Activated CD8-positive, alpha-beta T cell treated with anti-CD3 and anti-CD28 coated beads for 36 hours (primary cell): ENCODE measurements around the gene RIBC1. TPM values are rescaled to one million over a fixed set of nuclear protein-coding genes. Genes with fewer than 3 reads are reported as not detected.

ENCODE experiments used
- ATAC-seq: fragments of 200-7000 bp; cut with Tn5 transposase; one replicate; pipeline ENCODE4 v1.10.0; 2021; ENCODE audit warnings: mild to moderate bottlenecking, moderate library complexity
- CTCF ChIA-PET: fragments of 350-600 bp; sonication (Branson Sonifier 250); formaldehyde crosslinking; loops from one replicate; lab custom pipeline; 2021; ENCODE audit warnings: antibody characterized with exemption; lab: Charles Lee
- POLR2A ChIA-PET: fragments of 350-600 bp; sonication (Branson Sonifier 250); formaldehyde crosslinking; loops from one replicate; lab custom pipeline; 2021; ENCODE audit warnings: antibody characterized with exemption; lab: Charles Lee
- DNase-seq: peaks from one replicate; pipeline ENCODE4 v3.0.0-alpha.2; 2020
- H3K27ac Mint-ChIP-seq: one replicate; pipeline ENCODE4 v1.8.0; 2021; ENCODE audit warnings: mild to moderate bottlenecking, mixed read lengths
- H3K27me3 Mint-ChIP-seq: one replicate; pipeline ENCODE4 v1.8.0; 2021; ENCODE audit warnings: mixed read lengths
- H3K36me3 Mint-ChIP-seq: one replicate; pipeline ENCODE4 v1.8.0; 2021; ENCODE audit warnings: low read depth, mixed read lengths
- H3K4me1 Mint-ChIP-seq: one replicate; pipeline ENCODE4 v1.8.0; 2021; ENCODE audit warnings: low read depth, mixed read lengths
- H3K4me3 Mint-ChIP-seq: one replicate; pipeline ENCODE4 v1.8.0; 2021; ENCODE audit warnings: mild to moderate bottlenecking, moderate library complexity, mixed read lengths
- H3K9me3 Mint-ChIP-seq: one replicate; pipeline ENCODE4 v1.8.0; 2021; ENCODE audit warnings: mixed read lengths
- CTCF ChIP-seq: fragments of 200-600 bp; IDR thresholded peaks from one replicate; pipeline ENCODE4 v1.8.0; 2022; ENCODE audit warnings: antibody characterized with exemption, mild to moderate bottlenecking
- intact Hi-C: fragments of 100-400 bp; cut with micrococcal nuclease; formaldehyde crosslinking; loops from one replicate; pipeline ENCODE4 v1.10.0; 2022
- total RNA-seq, 2 experiments: library from RNA; stranded (reverse); gene quantifications; one replicate each; pipeline ENCODE4 v1.2.3, GENCODE V29; 2021

Gene RIBC1
- under 1 TPM; 0.63 to 0.72 TPM for total RNA-seq

GRCh38 chrX:53422861-53423306 lies at the start of gene RIBC1:
TSS of gene RIBC1 (plus strand) at chrX:53422873. CDS start at chrX:53426277, 3,404 bp downstream.
- ATAC-seq (no peak), DNase-seq (no peak)
- H3K9me3 Mint-ChIP-seq, result no peaks in the 10 kb centered on the region
- peak within 1 kb of the TSS; percentile 96 for H3K27ac Mint-ChIP-seq
- intact Hi-C loops, result no loop called here
- H3K36me3 Mint-ChIP-seq, result peaks cover 21% of the 10 kb centered on the region
- CTCF ChIA-PET, result interaction anchor here (1.2 to 5.1 kb wide), 6 partner anchors 10 to 110 kb away, joined by 3 to 27 read pairs (median 7); no protein-coding TSS in a partner anchor
- POLR2A ChIA-PET, result interaction anchor here (0.6 to 1.9 kb wide), 6 partner anchors 8 to 197 kb away, joined by 3 to 9 read pairs (median 3); no protein-coding TSS in a partner anchor
- H3K27me3 Mint-ChIP-seq, result no peaks in the 10 kb centered on the region
- H3K4me1 Mint-ChIP-seq, result peaks cover 19% of the 10 kb centered on the region
- TF ChIP-seq CTCF, result no peak
- peak within 1 kb of the TSS; percentile 94 for H3K4me3 Mint-ChIP-seq

- no peak for ATAC-seq
- Mint-ChIP-seq H3K4me1 (no peaks in the 10 kb centered on the region), H3K4me3 (no peak overlapping the region), H3K27me3 (no peaks in the 10 kb centered on the region), H3K9me3 (no peaks in the 10 kb centered on the region), H3K27ac (no peak overlapping the region), H3K36me3 (peaks cover 2% of the 10 kb centered on the region)
- DNase-seq, result no peak
- no peak for TF ChIP-seq CTCF
- ChIA-PET POLR2A (no interaction called here), CTCF (no interaction called here)
- intact Hi-C loops, result no loop called here
Measured at GRCh38 chrX:53373307-53373706, 49.4 kb upstream of the RIBC1 start.

DNA sequence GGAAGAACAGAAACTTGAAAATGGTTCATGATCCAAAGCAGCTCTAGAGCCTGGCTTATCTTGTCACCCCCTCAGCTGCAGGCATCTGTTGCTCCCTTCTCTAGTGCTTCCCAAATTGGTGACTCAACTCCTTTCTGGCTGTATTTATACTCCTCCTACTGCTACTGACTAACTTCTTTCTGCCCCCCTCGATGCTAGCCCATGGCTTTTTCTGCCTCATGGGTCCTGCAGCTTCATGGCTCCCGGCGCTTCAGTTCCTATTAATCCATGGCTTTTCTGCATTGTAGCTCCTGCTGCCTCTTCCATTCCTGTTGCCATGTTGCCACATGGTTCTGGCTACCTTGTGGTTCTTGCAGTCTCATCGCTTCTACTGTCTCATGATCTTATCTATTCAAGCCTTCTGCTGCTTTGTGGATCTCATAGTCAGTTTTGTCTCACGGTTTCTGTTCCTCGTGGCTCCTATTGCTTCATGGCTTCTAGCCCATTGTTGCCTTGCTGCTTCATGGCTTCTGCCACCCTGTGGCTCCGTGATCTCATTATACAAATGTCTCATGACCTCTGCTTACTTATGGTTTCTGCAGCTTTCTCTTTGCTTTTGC lies 48.4 kb upstream of the RIBC1 start:
- ATAC-seq (no peak), DNase-seq (no peak)
- Mint-ChIP-seq H3K36me3 (peaks cover 3% of the 10 kb centered on the region), H3K4me1 (no peaks in the 10 kb centered on the region), H3K9me3 (no peaks in the 10 kb centered on the region), H3K27ac (no peak overlapping the region), H3K27me3 (no peaks in the 10 kb centered on the region), H3K4me3 (no peak overlapping the region)
- intact Hi-C loops, result no loop called here
- no peak for TF ChIP-seq CTCF
- POLR2A ChIA-PET, result interaction anchor here (0.5 to 1.4 kb wide), 2 partner anchors 88 to 290 kb away, joined by 3 read pairs; no protein-coding TSS in a partner anchor
- CTCF ChIA-PET, result interaction anchor here (1.1 kb wide), 2 partner anchors 57 to 62 kb away, joined by 3 read pairs; no protein-coding TSS in a partner anchor

- peak overlapping the region; percentile 27 for H3K27ac Mint-ChIP-seq
- POLR2A ChIA-PET, result interaction anchor here (1.4 kb wide), 1 partner anchor 89 kb away, joined by 3 read pairs; no protein-coding TSS in a partner anchor
Measured at GRCh38 chrX:53374923-53375322, 47.8 kb upstream of the RIBC1 start.

More at GRCh38 chrX:53374923-53375322, 47.8 kb upstream of the RIBC1 start:
- intact Hi-C loops, result no loop called here
- Mint-ChIP-seq H3K4me3 (no peak overlapping the region), H3K9me3 (no peaks in the 10 kb centered on the region), H3K36me3 (peaks cover 7% of the 10 kb centered on the region), H3K4me1 (no peaks in the 10 kb centered on the region), H3K27me3 (no peaks in the 10 kb centered on the region)
- CTCF ChIA-PET, result interaction anchor here (1.1 kb wide), 2 partner anchors 58 to 62 kb away, joined by 3 read pairs; no protein-coding TSS in a partner anchor
- ATAC-seq (no peak), DNase-seq (no peak)
- no peak for TF ChIP-seq CTCF
